K562 (cell line): ENCODE results near the gene SLC24A3. TPM values are rescaled to one million over a fixed set of nuclear protein-coding genes. Genes with fewer than 3 reads are reported as not detected.

Experiments
- ATAC-seq: fragments of 200-7000 bp; cut with Tn5 transposase; 3 replicates; pipeline ENCODE4 v1.9.1; 2020; ENCODE audit warnings: moderate library complexity
- BruUV-seq: library from RNA; stranded (reverse); fragments of 400-500 nt; replicated peaks from 2 replicates; lab custom pipeline; 2021; lab: Mats Ljungman, UMichigan
- CTCF ChIA-PET: fragments of 300-600 bp; formaldehyde crosslinking; extraction: SDS; loops from one replicate; lab custom pipeline; 2021; ENCODE audit warnings: low intra/inter-chr PET ratio; lab: Yijun Ruan, JAX
- POLR2A ChIA-PET: fragments of 300-600, 350-650 bp; sonication (Branson Sonifier 250); formaldehyde crosslinking; extraction: SDS; loops from one replicate; lab custom pipeline; 2021; ENCODE audit warnings: antibody characterized with exemption, inconsistent platforms; lab: Yijun Ruan, JAX
- DNase-seq, 4 experiments: peaks; one replicate each; pipeline versions ENCODE4 v3.0.0 to v3.0.0-alpha.2; 2011 to 2018; ENCODE audit warnings: low spot score in 3 of 4, mixed read lengths in 3 of 4; ENCODE audit errors: extremely low read depth in 1 of 4
- FAIRE-seq: peaks from 2 replicates; lab custom pipeline; 2011; peaks lifted over from hg19 to GRCh38; lab: Jason Lieb, UNC
- H2AFZ ChIP-seq: 2 replicates; pipeline ENCODE4 v1.6.0; 2011; ENCODE audit warnings: low read depth, low read length, control low read depth, inconsistent platforms
- H3K27ac ChIP-seq: fragments of 200-600 bp; 3 replicates; pipeline ENCODE4 v1.8.0; 2011; ENCODE audit warnings: low read depth, mild to moderate bottlenecking, control low read depth, inconsistent platforms, low read length, moderate library complexity, mixed read lengths; ENCODE audit errors: extremely low read depth
- H3K27me3 ChIP-seq, 2 experiments: fragments of 300-600 bp in 1 of 2; 2 replicates in 1 of 2; 3 replicates in 1 of 2; pipeline versions ENCODE4 v1.6.0 to v1.8.0; 2011; ENCODE audit warnings: inconsistent platforms in 2 of 2, low read length in 2 of 2, mild to moderate bottlenecking in 1 of 2, mixed read lengths in 1 of 2, moderate library complexity in 1 of 2; ENCODE audit not compliant: control insufficient read depth in 2 of 2, insufficient read depth in 2 of 2
- H3K36me3 ChIP-seq: fragments of 300-600 bp; 3 replicates; pipeline ENCODE4 v1.8.0; 2011; ENCODE audit warnings: mild to moderate bottlenecking, low read length, inconsistent platforms; ENCODE audit not compliant: control insufficient read depth, insufficient read depth
- H3K4me1 ChIP-seq, 2 experiments: fragments of 200-600 bp in 1 of 2; replicated peaks in 1 of 2; 2 replicates in 1 of 2; 3 replicates in 1 of 2; pipeline versions ENCODE4 v1.5.1 to v1.8.0; 2011; ENCODE audit warnings: inconsistent platforms in 2 of 2, low read length in 2 of 2, mild to moderate bottlenecking in 1 of 2, mixed read lengths in 1 of 2, moderate library complexity in 1 of 2; ENCODE audit not compliant: control insufficient read depth in 2 of 2, insufficient read depth in 2 of 2
- H3K4me2 ChIP-seq: 2 replicates; pipeline ENCODE4 v1.6.1; 2011; ENCODE audit warnings: low read length, control low read depth, inconsistent platforms, mixed read lengths; ENCODE audit not compliant: insufficient read depth
- H3K4me3 ChIP-seq: fragments of 200-600 bp; sonication (generic), shearing (Covaris generic); 2 replicates; pipeline ENCODE4 v1.5.1; 2016; ENCODE audit warnings: control low read depth, inconsistent platforms
- H3K79me2 ChIP-seq: fragments of 200-600 bp; 3 replicates; pipeline ENCODE4 v1.8.0; 2011; ENCODE audit warnings: low read length, inconsistent platforms; ENCODE audit not compliant: control insufficient read depth, insufficient read depth
- H3K9ac ChIP-seq, 2 experiments: 2 replicates each; pipeline versions ENCODE4 v1.6.0 to v1.6.1; 2011; ENCODE audit warnings: low read depth in 2 of 2, low read length in 2 of 2, control low read depth in 1 of 2, inconsistent platforms in 1 of 2, mild to moderate bottlenecking in 1 of 2, mixed read lengths in 1 of 2; ENCODE audit not compliant: insufficient read depth in 1 of 2
- H3K9me1 ChIP-seq: one replicate; pipeline ENCODE4 v1.6.0; 2011; ENCODE audit warnings: inconsistent platforms, mild to moderate bottlenecking, low read length, moderate library complexity; ENCODE audit not compliant: control insufficient read depth, insufficient read depth
- H3K9me3 ChIP-seq: replicated peaks from 2 replicates; pipeline ENCODE4 v1.5.1; 2011; ENCODE audit warnings: low read depth, low read length, inconsistent platforms; ENCODE audit not compliant: control insufficient read depth, insufficient read depth
- H4K20me1 ChIP-seq: replicated peaks from 2 replicates; pipeline ENCODE4 v1.6.1; 2011; ENCODE audit warnings: low read length, inconsistent platforms, mixed read lengths; ENCODE audit not compliant: control insufficient read depth, insufficient read depth
- ARID2 ChIP-seq: fragments of 450-650 bp; IDR thresholded peaks from 2 replicates; pipeline ENCODE4 v1.6.1; 2017; ENCODE audit warnings: antibody characterized with exemption, mild to moderate bottlenecking
- CREBBP ChIP-seq: IDR thresholded peaks from one replicate; pipeline ENCODE4 v1.6.1; 2012; ENCODE audit warnings: low read depth, mild to moderate bottlenecking, control low read depth, inconsistent platforms, low read length
- HMGXB4 ChIP-seq: sonication (generic); formaldehyde crosslinking; IDR thresholded peaks from 2 replicates; pipeline ENCODE4 v1.8.1; 2023; ENCODE audit warnings: mild to moderate bottlenecking, missing genetic modification reagents
- IRF1 ChIP-seq: sonication (generic); formaldehyde crosslinking; IDR thresholded peaks from 2 replicates; pipeline ENCODE4 v1.8.0; 2022; ENCODE audit warnings: missing genetic modification reagents, mild to moderate bottlenecking, borderline replicate concordance
- MTF1 ChIP-seq: fragments of 250-450 bp; sonication (Bioruptor Pico); IDR thresholded peaks from 2 replicates; pipeline ENCODE4 v1.9.0; 2021; ENCODE audit warnings: moderate library complexity, mild to moderate bottlenecking, inconsistent platforms, borderline replicate concordance
- PHF20 ChIP-seq: fragments of 450-650 bp; IDR thresholded peaks from 2 replicates; pipeline ENCODE4 v1.6.1; 2018; ENCODE audit not compliant: partially characterized antibody
- POLR2AphosphoS5 ChIP-seq: IDR thresholded peaks from 2 replicates; pipeline ENCODE4 v1.6.1; 2011; ENCODE audit warnings: mild to moderate bottlenecking, low read depth, low read length, moderate library complexity; ENCODE audit not compliant: control insufficient read depth, insufficient read depth
- RBM15 ChIP-seq: fragments of 200-400 bp; formaldehyde crosslinking; IDR thresholded peaks from 2 replicates; pipeline ENCODE4 v1.6.1; 2018; ENCODE audit warnings: mild to moderate bottlenecking, low read length, moderate library complexity; ENCODE audit not compliant: insufficient read depth
- SREBF1 ChIP-seq: fragments of 150-350 bp; IDR thresholded peaks from 2 replicates; pipeline ENCODE4 v1.6.1; 2014; ENCODE audit warnings: antibody characterized with exemption, low read depth, low read length, borderline replicate concordance
- TEAD2 ChIP-seq: fragments of 450-650 bp; IDR thresholded peaks from 2 replicates; pipeline ENCODE4 v1.6.1; 2016; ENCODE audit warnings: missing genetic modification characterization, control low read depth, missing compliant biosample characterization
- WGBS: fragments of 100-300 bp; shearing (Covaris generic); methylation state at CpG from one replicate; pipeline ENCODE4 v1.1.6; 2016; ENCODE audit warnings: low coverage, mixed read lengths; ENCODE audit not compliant: insufficient coverage; ENCODE audit errors: missing lambda C conversion rate; 5-methylcytosine and 5-hydroxymethylcytosine counted together
- in situ Hi-C: fragments of 300-500 bp; cut with MboI; formaldehyde crosslinking; loops from 4 replicates; pipeline ENCODE4 v1.15.0; 2018; ENCODE audit warnings: inconsistent platforms, mixed read lengths
- intact Hi-C: fragments of 100-400 bp; cut with micrococcal nuclease; formaldehyde crosslinking; loops from 2 replicates; pipeline ENCODE4 v1.14.2; 2022
- polyA plus RNA-seq, 8 experiments: library from polyadenylated mRNA; depleted of rRNA in 4 of 8; stranded (reverse) in 5 of 8; unstranded in 3 of 8; fragments of >200 nt; fragmentation: Nextera tagmentation in 2 of 8; fragmentation: Illumina TruSeq in 1 of 8; extraction: Ambion mirVana in 2 of 8; extraction: Trizol in 1 of 8; gene quantifications; 2 replicates each; pipeline versions ENCODE4 v1.2.1 to v1.2.3, GENCODE V29; 2011 to 2014; ENCODE audit warnings: inconsistent platforms in 1 of 8, missing spikeins in 1 of 8
- total RNA-seq, 7 experiments: library from RNA; depleted of rRNA in 6 of 7; stranded (reverse); fragments of >200 nt in 6 of 7; fragmentation: Illumina TruSeq in 2 of 7; extraction: Trizol in 2 of 7; gene quantifications; 2 replicates each; pipeline versions ENCODE4 v1.2.1 to v1.2.3, GENCODE V29; 2011 to 2021; ENCODE audit warnings: low replicate concordance in 1 of 7
- TF ChIP-seq, protein P1 (sequence below): sonication (generic); formaldehyde crosslinking; IDR thresholded peaks from 2 replicates; pipeline ENCODE4 v1.8.1; 2023; ENCODE audit warnings: mild to moderate bottlenecking, missing genetic modification reagents
- TF ChIP-seq, protein P2 (sequence below): IDR thresholded peaks from 3 replicates; pipeline ENCODE4 v1.6.1; 2011; ENCODE audit warnings: borderline replicate concordance, mild to moderate bottlenecking; ENCODE audit not compliant: insufficient read length, insufficient read depth
- TF ChIP-seq, protein P3 (sequence below): fragments of 250-450 bp; sonication (Bioruptor Pico); IDR thresholded peaks from 2 replicates; pipeline ENCODE4 v1.9.0; 2021; ENCODE audit warnings: mild to moderate bottlenecking

SLC24A3 gene
- total and polyA plus RNA-seq, 9 of the 15 experiments (the other 6 are each of a cell fraction or from before 2014, with no cell fraction given) = not detected

DNA sequence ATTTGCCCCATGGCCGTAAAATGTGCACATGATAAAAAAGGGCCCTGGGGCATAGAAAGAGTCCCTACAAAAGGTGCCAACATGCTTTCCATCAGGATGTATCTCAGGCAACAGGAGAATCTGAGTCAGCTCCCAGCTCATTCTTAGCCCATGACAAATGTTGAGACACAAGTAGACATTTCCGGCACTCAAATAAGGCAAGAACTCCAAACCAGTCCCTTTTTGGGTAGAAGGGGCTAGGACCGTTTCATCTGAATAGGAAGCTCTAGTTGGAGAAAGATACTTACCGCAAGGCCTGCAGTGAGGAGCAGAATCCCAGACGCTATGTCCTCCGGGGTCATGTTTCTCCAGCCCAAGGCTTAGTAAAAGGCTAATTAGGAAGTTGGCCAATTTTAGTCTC is 284.6 kb downstream of the SLC24A3 start:
- Histone ChIP-seq H3K79me2 (no peaks in the 10 kb centered on the region), H3K9me1 (no peaks in the 10 kb centered on the region), H3K9me3 (no peaks in the 10 kb centered on the region)
- intact Hi-C loops = no loop called here
- TF ChIP-seq POLR2AphosphoS5 (no peak), HMGXB4 (CRISPR knock-in tag) (no peak), PHF20 (no peak), IRF1 (CRISPR knock-in tag) (no peak), CREBBP (no peak), ARID2 (no peak), MTF1 (CRISPR knock-in tag) (no peak), SREBF1 (no peak), TEAD2 (tag) (no peak), RBM15 (no peak)
- TF ChIP-seq, protein P1, sequence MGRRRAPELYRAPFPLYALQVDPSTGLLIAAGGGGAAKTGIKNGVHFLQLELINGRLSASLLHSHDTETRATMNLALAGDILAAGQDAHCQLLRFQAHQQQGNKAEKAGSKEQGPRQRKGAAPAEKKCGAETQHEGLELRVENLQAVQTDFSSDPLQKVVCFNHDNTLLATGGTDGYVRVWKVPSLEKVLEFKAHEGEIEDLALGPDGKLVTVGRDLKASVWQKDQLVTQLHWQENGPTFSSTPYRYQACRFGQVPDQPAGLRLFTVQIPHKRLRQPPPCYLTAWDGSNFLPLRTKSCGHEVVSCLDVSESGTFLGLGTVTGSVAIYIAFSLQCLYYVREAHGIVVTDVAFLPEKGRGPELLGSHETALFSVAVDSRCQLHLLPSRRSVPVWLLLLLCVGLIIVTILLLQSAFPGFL = no peak
- TF ChIP-seq, protein P2, sequence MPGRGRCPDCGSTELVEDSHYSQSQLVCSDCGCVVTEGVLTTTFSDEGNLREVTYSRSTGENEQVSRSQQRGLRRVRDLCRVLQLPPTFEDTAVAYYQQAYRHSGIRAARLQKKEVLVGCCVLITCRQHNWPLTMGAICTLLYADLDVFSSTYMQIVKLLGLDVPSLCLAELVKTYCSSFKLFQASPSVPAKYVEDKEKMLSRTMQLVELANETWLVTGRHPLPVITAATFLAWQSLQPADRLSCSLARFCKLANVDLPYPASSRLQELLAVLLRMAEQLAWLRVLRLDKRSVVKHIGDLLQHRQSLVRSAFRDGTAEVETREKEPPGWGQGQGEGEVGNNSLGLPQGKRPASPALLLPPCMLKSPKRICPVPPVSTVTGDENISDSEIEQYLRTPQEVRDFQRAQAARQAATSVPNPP = no peak
- TF ChIP-seq, protein P3, sequence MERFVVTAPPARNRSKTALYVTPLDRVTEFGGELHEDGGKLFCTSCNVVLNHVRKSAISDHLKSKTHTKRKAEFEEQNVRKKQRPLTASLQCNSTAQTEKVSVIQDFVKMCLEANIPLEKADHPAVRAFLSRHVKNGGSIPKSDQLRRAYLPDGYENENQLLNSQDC (CRISPR knock-in tag) = no peak
- TF ChIP-seq, all 486 proteins: peak for 0
- H3K4me2 ChIP-seq = no peak overlapping the region
- FAIRE-seq = no peak
- no peak overlapping the region for H3K4me3 ChIP-seq
- in situ Hi-C loops = no loop called here
- H3K4me1 ChIP-seq = no peaks in the 10 kb centered on the region; a peak in 1 of 5 replicates
- no peaks in the 10 kb centered on the region for H3K36me3 ChIP-seq
- CTCF ChIA-PET = no interaction called here
- 0% methylated on average over 4 of the region's 6 CpGs for WGBS
- H2AFZ ChIP-seq = no peak overlapping the region
- POLR2A ChIA-PET = interaction anchor here (0.6 kb wide), 1 partner anchor 61 kb away, joined by 3 read pairs; no protein-coding TSS in a partner anchor
- H3K27me3 ChIP-seq = no peaks in the 10 kb centered on the region
- H3K9ac ChIP-seq = no peak overlapping the region
- no TSS peak for BruUV-seq
- DNase-seq = no peak
- no peak overlapping the region for H3K27ac ChIP-seq
- H4K20me1 ChIP-seq = no peaks in the 10 kb centered on the region
- ATAC-seq = no peak
